ENCODE data around the gene ABCC1. TPM values are rescaled to one million over a fixed set of nuclear protein-coding genes. Genes with fewer than 3 reads are reported as not detected.
"Not testable (repeated sequence)": the region's sequence is repeated elsewhere in the genome, so short reads cannot be mapped to it uniquely, and the experiment has no call there.

The ABCC1 gene
- total RNA-seq, 2 donors from 2014 or later: 26.2 to 27.8 TPM

DNA sequence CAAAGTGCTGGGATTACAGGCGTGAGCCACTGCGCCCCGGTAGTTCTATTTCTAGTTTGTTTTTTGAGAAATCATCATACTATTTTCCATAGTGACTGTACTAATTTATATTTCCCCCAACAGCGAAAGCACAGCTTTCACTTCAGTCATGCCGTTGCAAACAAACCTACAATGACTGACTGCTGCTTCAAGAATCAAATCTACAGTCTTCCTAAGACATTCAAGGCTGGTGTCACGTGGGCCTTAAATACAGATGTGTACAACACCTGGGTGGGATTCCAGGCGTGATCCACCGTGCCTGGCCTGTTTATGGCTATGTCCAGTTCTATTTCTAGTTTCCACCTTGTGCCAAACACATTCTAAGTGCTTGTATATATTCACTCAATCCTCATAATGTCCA is 201.9 kb downstream of the ABCC1 start:
- intact Hi-C loops (cut with DNase I): loop anchor here in 1 of 2 donors (5.0 kb wide), 1 partner anchor 41 kb away; no protein-coding TSS in a partner anchor
- DNase-seq (ENCODE audit: low spot score): peak; percentile 38

DNA sequence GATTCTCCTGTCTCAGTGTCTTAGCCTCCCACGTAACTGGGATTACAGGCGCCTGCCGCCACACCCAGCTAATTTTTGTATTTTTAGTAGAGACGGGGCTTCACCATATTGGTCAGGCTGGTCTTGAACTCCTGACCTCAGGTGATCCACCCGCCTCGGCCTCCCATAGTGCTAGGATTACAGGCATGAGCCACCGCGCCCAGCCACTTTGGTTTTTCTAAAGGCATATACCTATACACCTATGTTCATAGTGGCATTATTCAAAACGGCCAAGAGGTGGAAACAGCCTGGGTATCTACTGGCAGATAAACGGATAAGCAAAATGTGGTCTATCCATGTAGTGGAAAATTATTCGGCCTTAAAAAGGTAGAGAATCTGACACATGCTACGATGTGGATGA is 203.6 kb downstream of the ABCC1 start:
- intact Hi-C loops (cut with DNase I): loop anchor here in 1 of 2 donors (5.0 kb wide), 1 partner anchor 39 kb away; no protein-coding TSS in a partner anchor
- peak; percentile 25 for DNase-seq (ENCODE audit: low spot score)

DNA sequence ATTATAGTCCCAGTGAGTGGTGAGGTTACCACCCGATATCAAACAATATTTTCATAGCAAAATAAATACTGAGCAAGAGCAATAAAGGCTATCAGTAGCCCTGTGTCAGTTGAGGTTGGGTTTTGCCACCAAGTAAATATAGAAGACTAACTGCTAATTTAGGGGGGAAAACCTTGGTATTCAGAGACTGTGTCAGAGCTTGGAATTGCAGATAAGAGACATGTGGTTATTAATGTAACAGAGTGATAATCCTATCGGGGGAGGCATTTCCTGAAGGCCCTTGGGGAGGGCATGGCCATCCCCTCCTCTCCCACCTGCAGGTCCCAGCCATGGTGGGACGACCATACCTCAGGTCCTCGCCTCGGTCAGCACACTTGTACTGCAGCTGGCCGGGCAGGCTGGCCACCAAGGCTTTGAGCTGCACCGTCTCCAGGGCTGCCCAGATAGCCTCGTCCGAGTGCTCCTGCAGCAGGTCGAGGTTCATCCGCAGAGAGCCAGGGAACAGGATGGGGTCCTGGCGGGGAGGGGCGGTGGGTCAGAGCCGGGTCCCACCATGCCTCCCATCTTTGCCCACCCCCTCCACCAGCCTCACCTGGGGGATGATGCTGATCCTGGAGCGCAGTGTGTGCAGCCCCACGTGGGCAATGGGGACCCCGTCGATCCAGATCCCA is 205.0 kb downstream of the ABCC1 start:
- DNase-seq (ENCODE audit: low spot score): peak; percentile 66

DNA sequence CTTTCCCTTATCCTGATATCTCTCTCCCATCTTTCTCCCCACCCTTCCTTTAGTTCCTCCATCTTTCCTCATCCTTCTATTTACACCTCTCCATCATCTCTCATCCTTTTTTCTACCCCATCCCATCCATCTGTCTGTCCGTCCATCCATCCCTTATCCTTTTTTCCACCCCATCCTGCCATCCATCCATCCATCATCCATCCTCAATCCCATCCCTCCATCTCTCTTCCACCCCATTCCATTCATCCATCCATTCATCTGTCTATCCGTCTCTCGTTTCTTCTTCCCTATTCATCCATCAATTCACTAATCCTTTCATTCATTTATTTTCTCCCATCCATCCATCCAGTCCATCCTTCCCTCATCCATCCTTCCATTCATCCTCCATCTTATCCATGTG is 205.8 kb downstream of the ABCC1 start:
- intact Hi-C loops (cut with DNase I): no loop called here
- DNase-seq (ENCODE audit: low spot score): no peak

More for the DNA sequence above, 205.0 kb downstream of the ABCC1 start:
- intact Hi-C loops (cut with DNase I): loop anchor here in 1 of 2 donors (5.0 kb wide), 1 partner anchor 38 kb away; no protein-coding TSS in a partner anchor

DNA sequence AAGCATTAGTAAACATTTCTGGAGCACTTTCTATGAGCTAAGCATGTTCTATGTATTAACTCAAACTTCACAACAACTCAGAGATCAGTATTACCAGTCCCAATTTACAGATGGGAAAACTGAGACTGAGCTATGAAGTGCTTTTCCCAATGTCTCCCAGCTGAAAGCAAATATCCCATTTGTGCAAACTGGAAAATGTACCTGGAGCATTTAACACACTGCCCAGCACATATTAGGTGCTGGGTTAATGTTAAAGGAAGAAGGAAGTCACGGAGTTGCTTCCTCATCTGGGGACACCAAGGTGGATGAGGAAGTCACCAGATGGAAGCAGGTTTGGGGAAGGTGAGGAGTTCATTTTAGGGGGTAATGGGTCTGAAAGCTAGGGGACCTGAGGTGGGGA is 207.8 kb downstream of the ABCC1 start:
- no peak for DNase-seq (ENCODE audit: low spot score)
- intact Hi-C loops (cut with DNase I): no loop called here

DNA sequence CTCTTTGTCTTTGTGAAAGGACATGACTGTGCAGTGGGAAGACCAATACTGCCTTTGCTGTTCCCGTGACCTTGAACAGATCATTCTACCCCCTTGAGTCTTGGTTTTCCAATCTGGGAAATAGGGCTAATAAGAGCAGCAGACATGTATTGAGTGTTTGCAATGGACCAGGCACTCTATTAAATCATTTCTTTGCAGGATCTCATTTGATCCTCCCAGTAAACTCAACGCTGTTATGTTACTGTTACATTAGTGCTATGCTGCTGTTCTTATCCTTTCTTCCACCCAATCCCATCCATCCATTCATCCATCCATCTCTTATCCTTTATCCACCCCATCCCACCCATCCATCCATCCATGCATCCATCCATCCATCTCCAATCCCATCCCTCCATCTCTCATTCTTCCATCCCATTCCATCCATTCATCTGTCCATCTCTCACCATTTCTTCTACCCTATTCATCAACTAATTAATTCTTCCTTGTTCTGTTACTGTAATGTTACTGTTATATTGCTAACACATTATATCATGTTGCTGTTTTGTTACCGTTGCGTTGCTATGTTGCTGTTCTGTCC is 208.8 kb downstream of the ABCC1 start:
- intact Hi-C loops (cut with DNase I): no loop called here

DNA sequence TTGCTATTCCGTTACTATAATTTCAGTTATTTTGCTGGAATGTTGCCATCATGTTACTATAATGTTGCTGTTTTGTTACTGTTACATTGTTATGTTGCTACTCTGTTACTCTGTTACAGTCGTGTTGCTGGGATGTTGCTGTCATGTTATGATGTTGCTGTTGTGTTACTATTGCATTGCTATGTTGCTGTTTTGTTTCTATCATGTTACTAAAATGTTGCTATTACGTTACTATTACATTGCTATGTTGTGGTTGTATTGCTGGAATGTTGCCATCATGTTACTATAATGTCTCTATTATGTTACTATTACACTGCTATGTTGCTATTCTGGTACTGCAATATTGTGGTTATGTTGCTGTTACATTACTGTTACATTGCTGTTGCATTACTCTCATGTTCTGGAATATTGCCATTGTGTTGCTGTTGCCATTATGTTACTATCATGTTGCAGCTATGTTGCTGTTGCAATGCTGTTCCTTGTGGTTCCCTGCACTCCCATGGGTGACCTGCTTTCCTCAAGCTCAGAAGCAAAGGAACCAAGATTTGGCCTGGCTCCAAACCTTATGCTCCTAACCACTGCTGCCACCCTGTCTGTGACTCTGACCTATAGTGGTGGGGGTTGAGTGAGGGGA is 209.4 kb downstream of the ABCC1 start:
- intact Hi-C loops (cut with DNase I): no loop called here
- DNase-seq (ENCODE audit: low spot score): no peak

More for the DNA sequence above, 208.8 kb downstream of the ABCC1 start:
- no peak for DNase-seq (ENCODE audit: low spot score)

DNA sequence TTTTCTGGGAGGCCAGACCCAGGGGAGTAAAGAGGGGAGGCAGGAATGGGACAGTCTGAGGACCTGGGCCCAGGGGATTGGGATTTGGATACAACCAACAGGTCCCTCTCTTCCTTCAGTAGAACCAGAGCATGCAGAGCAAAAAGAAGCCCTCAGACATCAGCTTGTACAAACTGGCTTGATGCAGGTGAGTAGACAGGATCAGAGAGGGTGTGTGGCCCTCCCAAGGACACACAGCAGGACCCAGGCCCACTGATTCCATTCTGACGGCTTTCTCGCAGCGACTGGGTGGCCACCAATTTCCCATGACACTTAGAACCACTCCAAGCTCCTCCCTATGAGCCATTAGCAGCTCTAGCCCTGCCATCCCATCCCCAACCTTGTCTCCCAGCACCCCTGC is 210.2 kb downstream of the ABCC1 start:
- DNase-seq (ENCODE audit: low spot score): peak; percentile 35
- intact Hi-C loops (cut with DNase I): no loop called here

DNA sequence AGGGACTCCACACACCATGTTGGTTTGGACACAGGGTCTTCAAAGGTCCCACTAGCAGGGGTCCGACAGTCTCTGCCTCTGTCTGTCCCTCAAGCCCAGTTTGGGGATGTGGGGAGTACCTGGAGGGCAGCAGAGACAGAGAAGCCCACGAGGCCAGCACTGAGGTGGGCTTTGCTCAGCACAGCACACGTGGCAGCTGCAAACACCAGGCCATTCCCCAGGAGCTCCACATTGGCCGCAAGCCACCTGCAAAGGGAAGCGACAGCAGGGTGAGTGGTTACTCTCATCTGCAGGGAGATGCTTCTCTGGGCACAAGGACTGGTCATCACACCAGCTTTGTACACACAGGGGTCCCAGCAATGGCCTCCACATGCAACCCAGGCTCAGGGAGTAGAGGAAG is 211.9 kb downstream of the ABCC1 start:
- intact Hi-C loops (cut with DNase I): no loop called here
- DNase-seq (ENCODE audit: low spot score): no peak

DNA sequence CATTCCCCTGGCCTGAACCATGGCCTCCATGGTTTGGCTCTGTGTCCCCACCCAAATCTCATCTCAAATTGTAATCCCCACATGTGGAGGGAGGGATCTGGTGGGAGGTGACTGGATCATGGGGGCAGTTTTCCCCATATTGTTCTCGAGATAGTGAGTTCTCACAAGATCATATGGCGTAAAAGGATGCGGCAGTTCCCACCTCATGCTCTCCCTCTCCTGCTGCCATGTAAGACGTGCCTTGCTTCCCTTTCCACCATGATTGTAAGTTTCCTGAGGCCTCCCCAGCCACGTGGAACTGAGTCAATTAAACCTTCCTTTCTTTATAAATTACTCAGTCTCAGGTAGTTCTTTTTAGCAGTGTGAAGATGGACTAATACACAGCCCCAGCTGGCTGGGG is 212.4 kb downstream of the ABCC1 start:
- DNase-seq (ENCODE audit: low spot score); intact Hi-C loops (cut with DNase I): not testable (repeated sequence)

DNA sequence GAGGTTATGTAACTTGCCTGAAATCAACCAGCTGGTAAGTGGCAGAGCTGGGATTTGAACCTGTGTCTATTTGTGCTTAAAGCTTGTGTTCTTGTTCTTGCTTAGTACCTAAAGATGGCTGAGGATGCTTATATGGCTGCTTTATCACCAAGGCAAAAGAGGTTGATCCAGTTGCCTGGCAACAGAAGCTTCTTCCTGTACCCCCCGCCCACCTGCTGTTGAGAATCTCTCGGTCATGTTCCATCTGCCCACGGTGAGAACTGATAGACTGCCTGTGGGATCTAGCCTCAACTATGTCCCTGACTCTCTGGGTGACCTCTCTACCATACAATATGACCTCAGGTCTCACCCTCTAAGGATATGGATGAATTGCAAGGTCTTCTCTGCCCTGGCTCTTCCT is 213.2 kb downstream of the ABCC1 start:
- intact Hi-C loops (cut with DNase I): no loop called here
- DNase-seq (ENCODE audit: low spot score): no peak

DNA sequence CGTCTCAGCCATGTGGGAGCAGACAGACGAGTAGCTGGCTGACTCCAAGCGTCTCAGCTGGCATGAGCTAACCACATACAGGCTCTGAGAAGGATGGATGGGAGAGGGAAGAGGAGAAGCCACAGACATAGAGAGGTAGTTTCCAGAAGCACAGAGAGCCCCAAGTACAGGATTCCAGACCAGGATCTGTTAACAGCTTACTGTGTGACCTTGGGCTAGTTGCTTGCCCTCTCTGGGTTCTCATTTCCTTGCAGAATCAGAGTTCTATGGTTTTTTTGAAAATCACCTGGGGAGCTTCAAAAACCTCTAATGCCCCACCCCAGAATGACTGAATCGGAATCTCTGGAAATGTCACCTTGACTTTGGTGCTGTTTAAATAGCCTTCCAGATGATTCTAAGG is 213.7 kb downstream of the ABCC1 start:
- DNase-seq (ENCODE audit: low spot score): no peak
- intact Hi-C loops (cut with DNase I): no loop called here

DNA sequence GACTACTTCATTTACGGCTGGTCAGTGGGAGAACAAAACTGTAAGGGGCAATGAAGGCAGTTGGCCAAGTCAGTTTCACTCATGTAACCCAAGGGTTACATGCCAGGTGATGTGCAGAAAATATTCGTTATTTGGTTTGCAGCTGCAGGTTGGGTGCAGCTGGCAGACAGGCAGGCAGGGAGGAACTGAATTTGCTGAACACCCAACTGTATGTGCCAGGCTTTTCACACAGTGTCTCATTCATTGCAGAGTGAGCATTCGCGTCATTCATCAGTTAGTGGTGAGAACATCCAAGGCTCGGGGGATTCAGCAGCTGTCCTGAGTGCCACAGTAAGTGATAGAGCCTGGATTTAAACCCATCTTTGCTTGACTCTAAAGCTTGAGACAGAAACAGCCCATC is 214.2 kb downstream of the ABCC1 start:
- intact Hi-C loops (cut with DNase I): no loop called here

DNA sequence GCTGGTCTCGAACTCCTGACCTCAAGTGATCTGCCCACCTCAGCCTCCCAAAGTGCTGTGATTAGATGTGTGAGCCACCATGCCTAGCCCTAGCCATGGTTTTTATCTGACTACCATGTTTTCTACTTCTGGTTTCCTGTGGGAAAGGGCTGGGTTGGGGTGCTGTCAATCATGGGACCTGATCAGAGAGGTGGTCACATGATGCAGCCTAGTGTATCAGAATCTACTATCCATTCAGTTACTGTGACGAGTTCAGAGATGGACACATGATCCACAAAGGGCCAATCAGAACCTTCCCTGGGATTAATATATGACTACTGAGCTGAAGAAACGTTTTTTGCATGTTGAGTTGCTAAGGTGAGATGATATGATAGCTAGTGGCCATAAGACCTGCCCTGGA is 214.8 kb downstream of the ABCC1 start:
- intact Hi-C loops (cut with DNase I): no loop called here

More for the DNA sequence above, 214.2 kb downstream of the ABCC1 start:
- DNase-seq (ENCODE audit: low spot score): no peak

DNA sequence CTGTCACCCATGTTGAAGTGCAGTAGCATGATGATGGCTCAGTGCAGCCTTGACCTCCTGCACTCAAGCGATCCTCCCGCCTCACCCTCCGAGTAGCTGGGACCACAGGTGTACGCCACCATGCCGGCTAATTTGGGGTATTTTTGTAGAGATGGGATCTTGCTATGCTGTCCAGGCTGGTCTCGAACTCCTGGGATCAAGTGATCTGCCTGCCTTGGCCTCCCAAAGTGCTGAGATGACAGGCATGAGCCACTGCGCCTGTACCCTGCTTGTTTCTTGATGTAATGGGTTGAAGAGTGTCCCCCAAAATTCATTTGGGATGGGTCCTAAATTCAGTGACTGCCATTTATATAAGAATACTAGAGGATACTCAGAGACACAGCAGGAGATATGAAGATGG is 216.7 kb downstream of the ABCC1 start:
- intact Hi-C loops (cut with DNase I): no loop called here
- no peak for DNase-seq (ENCODE audit: low spot score)

More for the DNA sequence above, 214.8 kb downstream of the ABCC1 start:
- DNase-seq (ENCODE audit: low spot score): no peak

DNA sequence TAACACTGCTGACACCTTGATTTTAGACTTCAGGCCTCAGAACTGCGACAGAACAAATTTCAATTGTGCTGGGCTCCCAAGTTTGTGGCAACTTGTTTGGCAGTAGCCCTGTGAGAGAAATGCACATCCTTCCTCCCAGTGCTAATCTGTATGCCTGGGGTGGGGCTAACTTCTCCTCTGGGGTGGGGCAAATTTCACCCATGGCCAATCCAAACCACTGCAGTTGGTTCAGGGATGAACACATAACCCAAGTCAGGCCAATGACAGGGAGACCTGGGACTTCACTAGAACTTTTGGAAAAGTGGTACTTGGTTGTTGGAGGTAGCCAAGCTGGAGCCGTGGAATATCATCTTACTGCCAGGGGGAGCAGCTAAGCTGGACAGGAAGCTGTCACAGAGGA is 217.5 kb downstream of the ABCC1 start:
- no peak for DNase-seq (ENCODE audit: low spot score)
- intact Hi-C loops (cut with DNase I): no loop called here

DNA sequence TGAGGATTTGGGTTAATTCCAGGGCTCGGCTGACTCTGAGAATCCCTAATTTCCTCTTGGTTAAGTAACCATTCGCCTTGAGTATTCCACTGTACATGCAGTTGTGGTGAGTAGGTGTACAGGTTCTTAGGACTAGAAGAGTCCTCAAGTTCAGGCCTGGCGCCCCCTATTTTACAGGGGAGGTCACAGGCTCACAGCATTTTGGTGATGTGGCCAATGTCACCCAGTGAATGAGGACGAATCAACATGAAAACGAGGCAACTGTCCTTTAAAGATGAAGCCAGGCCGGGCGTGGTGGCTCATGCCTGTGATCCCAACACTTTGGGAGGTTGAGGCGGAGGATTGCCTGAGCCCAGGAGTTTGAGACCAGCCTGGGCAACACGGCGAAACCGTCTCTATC is 218.5 kb downstream of the ABCC1 start:
- DNase-seq (ENCODE audit: low spot score): peak; percentile 60
- intact Hi-C loops (cut with DNase I): no loop called here

DNA sequence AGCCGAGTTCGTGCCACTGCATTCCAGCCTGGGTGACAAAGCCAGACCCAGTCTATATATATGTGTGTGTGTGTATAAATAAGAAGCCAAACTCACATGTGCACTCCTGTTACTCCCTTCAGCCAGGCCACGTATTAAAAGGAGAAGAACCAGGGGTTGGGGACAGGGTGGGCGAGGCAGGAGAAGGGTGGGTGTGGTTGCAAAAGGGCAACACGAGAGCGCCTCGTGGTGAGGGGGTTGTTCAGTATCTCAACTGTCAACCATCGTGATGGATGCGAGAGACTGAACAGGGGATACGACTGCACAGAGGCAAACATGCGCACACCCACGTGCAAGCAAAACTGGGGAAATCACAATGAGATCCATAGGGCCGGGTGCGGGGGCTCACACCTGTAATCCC is 219.0 kb downstream of the ABCC1 start:
- intact Hi-C loops (cut with DNase I): no loop called here
- DNase-seq (ENCODE audit: low spot score): no peak

DNA sequence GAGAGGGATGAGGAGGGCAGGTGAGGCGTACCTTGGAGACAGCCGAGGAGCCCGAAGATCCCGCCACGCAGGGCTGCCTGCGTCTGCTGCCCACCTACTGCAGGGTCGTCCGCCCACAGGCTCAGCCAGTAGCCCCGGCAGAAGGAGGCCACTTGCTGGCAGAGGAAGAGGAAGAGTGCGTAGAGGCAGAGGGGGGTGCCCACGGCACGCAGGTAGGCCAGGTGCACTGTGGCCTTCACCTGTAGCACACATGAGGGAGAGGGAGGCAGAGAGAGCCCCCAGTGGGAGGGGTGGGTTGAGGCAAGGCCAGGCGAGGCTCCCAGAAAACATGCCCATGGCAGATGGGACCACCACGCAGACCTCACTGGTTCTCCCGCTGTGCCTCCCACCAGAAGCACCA is 220.2 kb downstream of the ABCC1 start:
- intact Hi-C loops (cut with DNase I): no loop called here
- no peak for DNase-seq (ENCODE audit: low spot score)

DNA sequence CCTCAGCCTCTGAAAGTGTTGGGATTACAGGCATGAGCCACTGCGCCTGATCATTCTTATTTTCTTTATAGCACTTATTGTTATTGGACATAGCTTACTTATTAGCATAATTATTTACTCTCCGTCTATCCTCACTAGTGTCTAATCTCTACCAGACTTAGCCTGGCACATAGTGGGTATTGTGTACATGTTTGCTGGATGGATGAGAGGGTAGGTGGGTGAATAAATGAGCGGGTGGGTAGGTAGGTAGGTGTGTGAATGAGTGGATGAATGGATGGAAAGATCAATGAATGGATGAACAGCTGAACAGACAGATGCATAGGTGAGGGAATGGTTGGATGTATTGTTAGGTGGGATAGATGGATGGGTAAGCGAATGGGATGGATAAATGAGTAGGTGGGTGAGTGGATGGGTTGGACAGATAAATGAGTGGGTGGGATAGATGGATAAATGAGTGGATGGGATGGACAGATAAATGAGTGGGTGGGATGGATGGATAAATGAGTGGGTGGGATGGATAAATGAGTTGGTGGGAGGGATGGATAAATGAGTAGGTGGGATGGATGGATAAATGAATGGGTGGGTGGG is 222.0 kb downstream of the ABCC1 start:
- DNase-seq (ENCODE audit: low spot score): no peak
- intact Hi-C loops (cut with DNase I): no loop called here
